Measurements from ENCODE around the gene SCAF1. TPM values are rescaled to one million over a fixed set of nuclear protein-coding genes. Genes with fewer than 3 reads are reported as not detected.

SCAF1 gene
- total RNA-seq, 4 donors from 2014 or later, result 17.5 to 38.4 (median 25.8) TPM

DNA sequence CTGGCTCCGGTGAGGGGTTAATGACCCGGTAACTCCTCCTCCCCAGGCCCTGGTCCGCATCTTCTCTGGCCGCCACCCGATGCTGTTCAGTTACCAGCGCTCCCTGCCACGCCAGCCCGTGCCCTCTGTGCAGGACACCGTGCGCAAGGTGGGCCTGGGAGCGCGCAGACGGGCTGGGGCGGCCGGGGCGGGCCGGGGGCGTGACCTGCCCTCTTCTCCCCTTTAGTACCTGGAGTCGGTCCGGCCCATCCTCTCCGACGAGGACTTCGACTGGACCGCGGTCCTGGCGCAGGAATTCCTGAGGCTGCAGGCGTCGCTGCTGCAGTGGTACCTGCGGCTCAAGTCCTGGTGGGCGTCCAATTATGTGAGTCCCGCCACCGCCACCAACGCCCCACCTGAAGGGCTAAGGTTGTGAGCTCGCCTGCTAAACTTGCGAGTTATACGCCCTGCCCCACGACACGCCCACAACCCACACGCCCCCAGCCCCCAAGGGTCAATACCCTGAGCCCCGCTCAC is 59.3 kb downstream of the SCAF1 start:
- DNase-seq, result no peak
- no peak overlapping the region for H3K27ac ChIP-seq
- H3K4me3 ChIP-seq (replicated peaks in 1 of 3), result no peak overlapping the region
- no peaks in the 10 kb centered on the region for H3K9me3 ChIP-seq
- H3K4me1 ChIP-seq, result no peaks in the 10 kb centered on the region
- intact Hi-C loops (cut with DNase I), result no loop called here
- no peaks in the 10 kb centered on the region for H3K27me3 ChIP-seq
- 45 to 55% methylated on average over 30 to 40 of the region's 40 CpGs for WGBS, 2 donors
- H3K36me3 ChIP-seq, result no peaks in the 10 kb centered on the region
- TF ChIP-seq CTCF (IDR thresholded peaks at IDR 0.05) (no peak), POLR2A (IDR thresholded peaks at IDR 0.05) (no peak)

GRCh38 chr19:49704888-49705642 is 63.1 kb downstream of the SCAF1 start:
- DNase-seq, result no peak
- Histone ChIP-seq H3K36me3 (no peaks in the 10 kb centered on the region), H3K27me3 (no peaks in the 10 kb centered on the region), H3K4me3 (replicated peaks in 1 of 3) (no peak overlapping the region), H3K27ac (no peak overlapping the region), H3K9me3 (no peaks in the 10 kb centered on the region), H3K4me1 (no peaks in the 10 kb centered on the region)
- TF ChIP-seq CTCF (IDR thresholded peaks at IDR 0.05), result no peak
- no peak for TF ChIP-seq POLR2A (IDR thresholded peaks at IDR 0.05)
- intact Hi-C loops (cut with DNase I), result no loop called here
- WGBS, 2 donors, result 91 to 94% methylated on average over 13 to 22 of the region's 22 CpGs

DNA sequence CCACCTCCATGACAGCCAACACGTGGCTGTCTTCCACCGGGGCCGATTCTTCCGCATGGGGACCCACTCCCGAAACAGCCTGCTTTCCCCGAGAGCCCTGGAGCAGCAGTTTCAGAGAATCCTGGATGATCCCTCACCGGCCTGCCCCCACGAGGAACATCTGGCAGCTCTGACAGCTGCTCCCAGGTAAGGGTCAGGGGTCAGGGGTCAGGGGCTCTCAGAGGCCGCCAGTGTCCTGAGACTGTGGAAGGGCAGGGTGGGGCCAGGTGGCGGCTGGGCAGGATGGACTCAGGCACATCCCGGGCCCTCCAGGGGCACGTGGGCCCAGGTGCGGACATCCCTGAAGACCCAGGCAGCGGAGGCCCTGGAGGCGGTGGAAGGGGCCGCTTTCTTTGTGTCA is 63.9 kb downstream of the SCAF1 start:
- Histone ChIP-seq H3K4me1 (no peaks in the 10 kb centered on the region), H3K36me3 (no peaks in the 10 kb centered on the region), H3K4me3 (replicated peaks in 1 of 3) (no peak overlapping the region), H3K27ac (no peak overlapping the region), H3K9me3 (no peaks in the 10 kb centered on the region), H3K27me3 (no peaks in the 10 kb centered on the region)
- DNase-seq, result no peak
- no peak for TF ChIP-seq CTCF (IDR thresholded peaks at IDR 0.05)
- no peak for TF ChIP-seq POLR2A (IDR thresholded peaks at IDR 0.05)
- intact Hi-C loops (cut with DNase I), result no loop called here
- WGBS, 2 donors, result 92 to 97% methylated on average over 8 to 12 of the region's 16 CpGs

Small RNA genes within 50 kb of the gene (microRNA-seq; reads per million reads assigned to microRNA genes)
- gene MIR5088, result not detected

Small RNA genes within 50 kb of the gene (small RNA-seq; reads per million reads assigned to genes)
- gene MIR5088, result not detected

Other genes with a start within 250 kb of the SCAF1 start
- not detected for gene PTH2, start 218.8 kb upstream of the SCAF1 start, total RNA-seq
- not detected for gene GFY, start 216.8 kb upstream of the SCAF1 start, total RNA-seq
- gene SLC17A7, start 200.7 kb upstream of the SCAF1 start, total RNA-seq, result 1 to 10 TPM in 3 of 4 donors, under 1 TPM in 1; 0.73 to 1.5 (median 1.3) TPM
- gene PIH1D1, start 190.4 kb upstream of the SCAF1 start, total RNA-seq, result 100 to 1,000 TPM in 2 of 4 donors, 10 to 100 TPM in 2; 69.7 to 125 (median 99.8) TPM
- 10 to 100 TPM; 32.5 to 39.5 (median 34.2) TPM for gene ALDH16A1, start 189.0 kb upstream of the SCAF1 start, total RNA-seq
- 1 to 10 TPM; 2.8 to 7.3 (median 6.3) TPM for gene FLT3LG, start 168.0 kb upstream of the SCAF1 start, total RNA-seq
- gene RPL13A, start 154.6 kb upstream of the SCAF1 start, total RNA-seq, result 1,000 to 10,000 TPM; 1,542 to 2,853 (median 2,123) TPM
- gene RPS11, start 145.8 kb upstream of the SCAF1 start, total RNA-seq, result 1,000 to 10,000 TPM; 1,543 to 4,390 (median 2,518) TPM
- 100 to 1,000 TPM; 149 to 248 (median 180) TPM for gene FCGRT, start 129.5 kb upstream of the SCAF1 start, total RNA-seq
- 10 to 100 TPM in 3 of 4 donors, 1 to 10 TPM in 1; 9.7 to 12.6 (median 11.3) TPM for gene RCN3, start 114.2 kb upstream of the SCAF1 start, total RNA-seq
- gene NOSIP, start 61.7 kb upstream of the SCAF1 start, total RNA-seq, result 10 to 100 TPM; 46.1 to 94.6 (median 64.7) TPM
- 10 to 100 TPM in 3 of 4 donors, 1 to 10 TPM in 1; 8.9 to 29.6 (median 25.0) TPM for gene PRRG2, start 60.9 kb upstream of the SCAF1 start, total RNA-seq
- gene PRR12, start 51.0 kb upstream of the SCAF1 start, total RNA-seq, result 10 to 100 TPM in 3 of 4 donors, 1 to 10 TPM in 1; 7.3 to 15.6 (median 12.4) TPM
- gene RRAS, start 2.1 kb upstream of the SCAF1 start, total RNA-seq, result 10 to 100 TPM; 24.0 to 44.5 (median 28.8) TPM
- gene IRF3, start 23.6 kb downstream of the SCAF1 start, total RNA-seq, result 10 to 100 TPM; 41.5 to 62.5 (median 52.3) TPM
- 1 to 10 TPM; 4.7 to 8.1 (median 7.2) TPM for gene BCL2L12, start 23.7 kb downstream of the SCAF1 start, total RNA-seq
- 100 to 1,000 TPM; 117 to 156 (median 139) TPM for gene PRMT1, start 35.1 kb downstream of the SCAF1 start, total RNA-seq
- gene ADM5, start 47.4 kb downstream of the SCAF1 start, total RNA-seq, result 1 to 10 TPM in 1 of 4 donors, under 1 TPM in 2, not detected in 1; 0.38 to 2.7 (median 0.45) TPM
- 1 to 10 TPM; 1.9 to 3.9 (median 2.6) TPM for gene CPT1C, start 48.9 kb downstream of the SCAF1 start, total RNA-seq
- gene TSKS, start 121.1 kb downstream of the SCAF1 start, total RNA-seq, result under 1 TPM in 2 of 4 donors, not detected in 2; 0.22 to 0.81 TPM
- gene AP2A1, start 124.8 kb downstream of the SCAF1 start, total RNA-seq, result 10 to 100 TPM; 48.4 to 77.6 (median 66.9) TPM
- 10 to 100 TPM; 20.1 to 40.1 (median 33.3) TPM for gene FUZ, start 171.1 kb downstream of the SCAF1 start, total RNA-seq
- 10 to 100 TPM; 42.6 to 50.2 (median 44.9) TPM for gene MED25, start 176.1 kb downstream of the SCAF1 start, total RNA-seq
- gene PTOV1, start 208.9 kb downstream of the SCAF1 start, total RNA-seq, result 100 to 1,000 TPM in 2 of 4 donors, 10 to 100 TPM in 2; 88.3 to 148 (median 98.9) TPM
- gene PNKP, start 225.4 kb downstream of the SCAF1 start, total RNA-seq, result 100 to 1,000 TPM in 1 of 4 donors, 10 to 100 TPM in 3; 54.6 to 124 (median 84.3) TPM
- gene AKT1S1, start 235.1 kb downstream of the SCAF1 start, total RNA-seq, result 10 to 100 TPM; 16.7 to 26.0 (median 21.5) TPM
- gene TBC1D17, start 235.5 kb downstream of the SCAF1 start, total RNA-seq, result 10 to 100 TPM; 28.5 to 41.9 (median 39.7) TPM